Stimulated activated CD4-positive, alpha-beta T cell treated with anti-CD3 and anti-CD28 coated beads, TNF-alpha, amount 100 ng/mL, for 1 hour (primary cell): ENCODE results near the gene GOLGA2.
"Not testable (repeated sequence)": the region's sequence is repeated elsewhere in the genome, so short reads cannot be mapped to it uniquely, and the experiment has no call there.

Experiments used
- DNase-seq, 3 donors: peaks; one replicate each; pipeline ENCODE4 v3.0.0-alpha.2; 2020; ENCODE audit warnings: low read depth in 3 of 3, low spot score in 1 of 3

The GOLGA2 gene

GRCh38 chr9:128243215-128244018 lies 32.4 kb downstream of the GOLGA2 start:
- DNase-seq = no peak

DNA sequence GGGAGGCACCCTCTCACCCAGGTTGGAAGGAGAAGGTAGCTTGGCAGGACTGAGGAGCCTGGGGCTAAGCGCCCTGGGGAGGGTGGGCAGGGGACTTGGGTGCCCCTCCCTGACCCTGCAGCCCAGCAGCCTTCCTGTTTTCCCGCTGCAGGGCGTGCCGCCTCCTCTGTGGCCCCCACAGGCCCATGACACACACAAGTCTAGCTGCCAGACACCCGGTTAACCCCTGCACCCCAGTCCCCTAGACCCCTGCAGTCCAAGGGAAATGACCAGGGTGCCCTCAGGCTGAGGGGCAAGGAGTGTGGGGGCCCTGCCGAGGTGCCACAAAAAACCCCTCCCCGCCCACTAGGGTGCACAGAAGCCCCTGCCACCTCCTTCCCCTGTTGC lies 33.0 kb downstream of the GOLGA2 start:
- DNase-seq = no peak

GRCh38 chr9:128242124-128242523 lies 33.7 kb downstream of the GOLGA2 start:
- DNase-seq = no peak

DNA sequence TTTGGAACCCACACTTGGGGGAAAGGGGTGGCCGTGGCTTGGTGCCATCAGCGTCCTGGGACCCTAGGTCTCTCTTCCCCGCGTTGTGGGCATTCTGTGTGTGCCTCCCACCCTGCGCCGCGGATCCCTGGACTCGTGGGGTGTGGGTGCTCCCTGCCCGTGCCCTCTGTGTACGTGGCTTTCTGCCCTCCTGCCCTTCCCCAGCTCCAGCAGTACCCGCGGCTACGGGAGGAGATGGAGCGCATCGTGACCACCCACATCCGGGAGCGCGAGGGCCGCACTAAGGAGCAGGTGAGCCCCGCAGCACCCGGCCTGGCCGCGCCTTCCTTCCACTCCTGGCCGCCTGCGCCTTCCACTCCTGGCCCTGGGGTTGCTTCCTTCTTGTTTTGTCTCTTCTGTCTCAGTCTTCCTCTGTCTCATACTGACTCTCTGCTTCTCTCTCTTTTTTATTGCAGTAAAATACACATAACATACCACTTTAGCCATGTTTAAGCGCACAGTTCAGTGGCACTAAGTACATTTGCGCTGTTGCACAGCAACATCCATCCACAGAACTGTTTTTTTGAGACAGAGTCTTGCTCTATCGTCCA lies 41.9 kb downstream of the GOLGA2 start:
- DNase-seq = no peak

DNA sequence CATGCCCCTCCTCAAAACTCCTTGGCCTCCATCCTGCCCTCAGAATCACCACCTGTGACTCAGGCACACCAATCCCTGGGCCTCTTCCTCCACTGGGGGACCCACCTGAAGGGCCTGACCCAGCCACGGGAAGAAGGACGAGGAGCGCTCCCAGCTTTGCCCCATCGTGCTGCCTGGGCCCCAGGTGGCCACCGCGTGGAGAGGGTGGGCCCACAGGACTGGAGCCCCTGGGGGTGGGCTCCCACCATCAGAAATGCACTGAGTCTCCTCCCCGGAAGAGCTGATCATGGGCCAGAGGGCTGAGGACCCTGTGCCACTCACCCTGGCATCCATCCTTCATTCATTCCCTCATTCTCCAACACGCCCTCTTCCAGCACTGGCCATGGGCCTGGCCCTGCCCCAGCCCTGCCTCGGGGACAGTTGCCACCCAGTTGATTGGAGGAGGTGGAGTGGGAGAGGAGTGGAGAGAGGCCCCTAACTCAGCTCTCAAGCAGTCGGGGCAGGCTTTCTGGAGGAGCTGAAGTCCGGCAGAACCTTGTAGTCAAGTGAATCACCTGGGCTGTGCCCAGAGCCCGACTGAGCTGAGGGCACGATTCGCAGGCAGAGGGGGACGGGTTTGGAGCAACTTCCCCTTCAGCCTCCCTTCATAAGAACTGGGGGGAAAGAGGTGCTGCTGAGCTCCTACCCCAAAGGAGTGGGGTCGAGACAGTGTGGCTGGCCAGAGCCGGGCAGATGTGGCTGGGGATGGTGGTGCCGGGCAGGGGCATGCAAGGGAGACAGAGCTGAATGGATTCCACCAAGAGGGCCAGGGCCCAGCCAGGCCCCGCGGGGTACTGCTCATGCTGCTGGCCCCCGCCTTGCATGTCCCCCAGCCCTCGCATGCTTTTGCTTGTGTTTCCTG lies 43.0 kb downstream of the GOLGA2 start:
- no peak for DNase-seq

GRCh38 chr9:128231638-128232527 lies 43.9 kb downstream of the GOLGA2 start:
- DNase-seq = no peak

GRCh38 chr9:128230897-128231296 lies 44.9 kb downstream of the GOLGA2 start:
- not testable (repeated sequence) for DNase-seq

DNA sequence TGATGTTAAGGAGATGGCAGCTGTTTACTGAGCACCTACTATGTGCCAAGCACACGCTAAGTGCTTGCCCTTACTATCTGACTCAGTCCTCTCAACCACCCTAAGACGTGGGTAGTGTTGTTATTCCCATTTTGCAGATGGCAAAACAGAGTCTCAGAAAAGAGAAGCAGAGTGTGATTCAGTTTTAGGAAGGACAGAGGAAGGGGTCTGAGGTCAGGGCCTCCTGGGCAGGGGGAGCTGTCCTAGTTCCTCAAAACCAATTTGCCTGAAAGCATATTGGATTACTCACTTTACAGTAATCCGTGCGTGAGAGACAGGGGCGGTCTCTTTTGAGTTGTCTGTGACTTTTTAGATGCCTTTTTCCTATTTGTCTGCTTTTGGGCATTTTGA lies 49.4 kb downstream of the GOLGA2 start:
- DNase-seq = no peak

DNA sequence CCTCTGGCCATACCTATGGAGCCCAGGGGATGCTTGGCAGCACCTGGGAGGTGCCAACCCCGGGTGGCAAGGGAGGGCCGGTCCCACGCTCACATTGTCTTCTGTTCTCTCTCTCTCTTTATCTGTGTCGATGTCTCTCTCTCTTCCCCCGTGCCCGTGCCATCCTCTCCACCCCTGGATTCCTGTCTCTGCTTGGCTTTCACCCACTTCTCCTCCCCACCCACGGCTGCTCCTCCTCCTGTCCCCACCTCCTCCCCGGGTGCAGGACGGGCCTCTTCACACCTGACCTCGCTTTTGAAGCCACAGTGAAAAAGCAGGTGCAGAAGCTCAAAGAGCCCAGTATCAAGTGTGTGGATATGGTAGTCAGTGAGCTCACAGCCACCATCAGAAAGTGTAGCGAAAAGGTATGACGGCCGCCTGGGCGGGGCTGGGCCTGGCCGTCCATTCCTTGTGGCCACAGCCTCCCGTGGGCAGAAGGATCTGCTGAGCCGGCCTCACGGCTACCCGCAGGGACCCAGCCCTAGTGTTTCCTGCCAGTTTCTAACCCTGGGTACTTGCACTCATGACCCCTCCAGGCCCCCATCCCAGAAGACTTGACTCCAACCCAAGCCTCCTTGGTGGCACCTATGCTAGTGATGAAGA lies 49.9 kb downstream of the GOLGA2 start:
- DNase-seq = no peak

- DNase-seq = no peak
Measured at GRCh38 chr9:128224877-128225276, 50.9 kb downstream of the GOLGA2 start.

- DNase-seq = no peak
Measured at GRCh38 chr9:128222880-128223670, 52.7 kb downstream of the GOLGA2 start.

- no peak for DNase-seq
Measured at GRCh38 chr9:128222026-128222425, 53.8 kb downstream of the GOLGA2 start.

DNA sequence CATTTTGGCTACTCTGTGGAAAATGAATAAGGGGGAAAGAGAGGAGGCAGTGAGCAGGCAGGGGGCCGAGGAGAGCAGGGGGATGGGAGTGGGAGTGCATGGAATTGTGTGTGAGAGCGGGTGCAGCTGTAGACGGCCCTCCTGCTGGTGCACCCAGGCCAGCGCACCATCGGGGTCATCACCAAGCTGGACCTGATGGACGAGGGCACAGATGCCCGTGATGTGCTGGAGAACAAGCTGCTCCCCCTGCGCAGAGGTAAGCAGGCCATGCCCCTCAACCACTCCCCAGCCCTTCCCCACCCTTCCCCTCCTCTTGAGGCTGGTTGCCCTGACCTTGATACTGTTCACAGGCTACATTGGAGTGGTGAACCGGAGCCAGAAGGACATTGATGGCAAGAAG lies 56.0 kb downstream of the GOLGA2 start:
- no peak for DNase-seq

GRCh38 chr9:128218518-128219389 lies 57.1 kb downstream of the GOLGA2 start:
- DNase-seq = peak; percentile 66 to 88 (median 74)

DNA sequence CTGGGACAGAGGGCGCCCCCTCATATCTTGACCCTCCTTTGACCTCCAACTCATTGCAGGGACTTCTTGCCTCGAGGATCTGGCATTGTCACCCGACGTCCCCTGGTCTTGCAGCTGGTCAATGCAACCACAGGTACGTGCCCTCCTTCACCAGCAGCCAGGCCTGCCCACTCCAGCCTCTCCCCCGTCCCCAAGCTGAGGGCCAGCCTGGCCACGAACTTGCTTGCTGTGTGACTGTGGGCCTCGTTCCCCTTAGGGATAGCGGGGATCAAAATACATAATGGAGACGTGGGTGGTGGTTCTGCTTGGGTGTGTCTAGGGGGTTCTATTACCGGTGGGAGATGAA lies 57.7 kb downstream of the GOLGA2 start:
- no peak for DNase-seq

GRCh38 chr9:128216781-128217553 lies 58.8 kb downstream of the GOLGA2 start:
- DNase-seq = no peak

- no peak for DNase-seq
Measured at GRCh38 chr9:128215491-128216409, 60.1 kb downstream of the GOLGA2 start.
